Measurements from ENCODE around the gene EDC4.

Gene EDC4

DNA sequence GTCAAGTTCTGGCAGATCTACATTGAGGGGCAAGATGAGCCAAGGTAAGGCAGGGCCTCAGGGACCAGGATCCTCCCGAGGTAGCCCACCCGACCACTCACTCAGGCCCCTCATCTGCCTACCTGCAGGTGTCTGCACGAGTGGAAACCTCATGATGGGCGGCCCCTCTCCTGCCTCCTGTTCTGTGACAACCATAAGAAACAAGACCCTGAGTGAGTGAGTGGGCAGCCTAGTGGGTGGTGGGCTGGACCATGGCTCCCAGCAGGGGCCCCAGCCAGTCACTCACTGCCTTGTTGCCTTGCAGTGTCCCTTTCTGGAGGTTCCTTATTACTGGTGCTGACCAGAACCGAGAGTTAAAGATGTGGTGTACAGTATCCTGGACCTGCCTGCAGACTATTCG, 5.4 kb downstream of the EDC4 start:
- no peak for DNase-seq (ENCODE audit: low spot score)

DNA sequence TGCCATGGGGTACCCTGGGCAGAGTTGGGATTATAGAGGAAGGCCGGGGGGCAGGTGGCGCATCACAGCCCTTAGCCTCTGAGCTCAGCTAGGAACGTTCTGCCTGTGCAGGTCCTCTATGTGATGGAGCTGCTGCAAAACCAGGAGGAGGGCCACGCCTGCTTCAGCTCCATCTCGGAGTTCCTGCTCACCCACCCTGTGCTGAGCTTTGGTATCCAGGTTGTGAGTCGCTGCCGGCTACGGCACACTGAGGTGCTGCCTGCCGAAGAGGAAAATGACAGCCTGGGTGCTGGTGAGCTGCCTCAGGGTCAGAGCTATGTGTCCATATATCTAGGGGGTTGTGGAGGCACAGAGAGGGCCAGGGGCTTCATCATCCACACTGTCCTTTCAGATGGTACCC, 6.0 kb downstream of the EDC4 start:
- DNase-seq (ENCODE audit: low spot score): no peak

DNA sequence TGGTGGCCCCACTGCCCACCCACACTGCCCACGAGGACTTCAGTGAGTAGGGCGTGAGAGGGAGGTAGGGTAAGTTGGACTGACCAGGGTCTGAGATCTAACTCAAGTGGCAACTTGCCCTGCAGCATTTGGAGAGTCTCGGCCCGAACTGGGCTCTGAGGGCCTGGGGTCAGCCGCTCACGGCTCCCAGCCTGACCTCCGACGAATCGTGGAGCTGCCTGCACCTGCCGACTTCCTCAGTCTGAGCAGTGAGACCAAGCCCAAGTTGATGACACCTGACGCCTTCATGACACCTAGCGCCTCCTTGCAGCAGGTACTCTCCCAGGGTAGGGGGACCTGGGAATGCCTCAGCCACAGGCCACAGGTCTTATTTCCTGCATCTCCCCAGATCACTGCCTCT, 6.6 kb downstream of the EDC4 start:
- no peak for DNase-seq (ENCODE audit: low spot score)

DNA sequence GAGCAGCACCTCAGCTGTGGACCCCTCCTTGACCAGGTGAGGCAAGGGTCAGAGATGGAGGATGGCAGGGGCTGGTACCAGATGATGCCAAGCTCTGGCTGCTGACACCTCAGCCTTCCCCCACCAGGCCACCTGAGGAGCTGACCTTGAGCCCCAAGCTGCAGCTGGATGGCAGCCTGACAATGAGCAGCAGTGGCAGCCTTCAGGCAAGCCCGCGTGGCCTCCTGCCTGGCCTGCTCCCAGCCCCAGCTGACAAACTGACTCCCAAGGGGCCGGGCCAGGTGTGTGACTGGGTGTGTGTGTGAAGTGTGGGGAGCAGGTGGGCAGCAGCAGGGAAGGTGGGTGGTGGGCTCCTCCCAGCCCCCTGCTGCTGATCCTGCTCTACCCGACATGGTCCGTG, 7.1 kb downstream of the EDC4 start:
- no peak for DNase-seq (ENCODE audit: low spot score)

DNA sequence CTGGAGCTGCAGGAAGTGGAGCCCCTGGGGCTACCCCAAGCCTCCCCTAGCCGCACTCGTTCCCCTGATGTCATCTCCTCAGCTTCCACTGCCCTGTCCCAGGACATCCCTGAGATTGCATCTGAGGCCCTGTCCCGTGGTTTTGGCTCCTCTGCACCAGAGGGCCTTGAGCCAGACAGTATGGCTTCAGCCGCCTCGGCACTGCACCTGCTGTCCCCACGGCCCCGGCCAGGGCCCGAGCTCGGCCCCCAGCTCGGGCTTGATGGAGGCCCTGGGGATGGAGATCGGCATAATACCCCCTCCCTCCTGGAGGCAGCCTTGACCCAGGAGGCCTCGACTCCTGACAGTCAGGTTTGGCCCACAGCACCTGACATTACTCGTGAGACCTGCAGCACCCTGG, 7.7 kb downstream of the EDC4 start:
- DNase-seq (ENCODE audit: low spot score): no peak

DNA sequence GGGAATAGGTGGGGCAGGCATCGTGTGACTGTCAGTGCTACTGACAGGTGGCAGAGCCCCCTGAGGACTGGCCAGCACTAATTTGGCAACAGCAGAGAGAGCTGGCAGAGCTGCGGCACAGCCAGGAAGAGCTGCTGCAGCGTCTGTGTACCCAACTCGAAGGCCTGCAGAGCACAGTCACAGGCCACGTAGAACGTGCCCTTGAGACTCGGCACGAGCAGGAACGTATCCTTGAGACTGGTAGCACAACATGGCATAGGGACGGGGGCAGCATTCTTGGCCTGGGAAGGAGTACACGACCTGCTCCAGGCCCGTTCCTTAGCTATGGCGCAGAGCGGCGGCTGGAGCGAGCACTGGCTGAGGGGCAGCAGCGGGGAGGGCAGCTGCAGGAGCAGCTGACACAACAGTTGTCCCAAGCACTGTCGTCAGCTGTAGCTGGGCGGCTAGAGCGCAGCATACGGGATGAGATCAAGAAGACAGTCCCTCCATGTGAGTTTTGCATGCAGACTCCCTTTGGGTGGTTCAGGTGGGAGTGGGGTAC, 8.8 kb downstream of the EDC4 start:
- DNase-seq (ENCODE audit: low spot score): no peak

DNA sequence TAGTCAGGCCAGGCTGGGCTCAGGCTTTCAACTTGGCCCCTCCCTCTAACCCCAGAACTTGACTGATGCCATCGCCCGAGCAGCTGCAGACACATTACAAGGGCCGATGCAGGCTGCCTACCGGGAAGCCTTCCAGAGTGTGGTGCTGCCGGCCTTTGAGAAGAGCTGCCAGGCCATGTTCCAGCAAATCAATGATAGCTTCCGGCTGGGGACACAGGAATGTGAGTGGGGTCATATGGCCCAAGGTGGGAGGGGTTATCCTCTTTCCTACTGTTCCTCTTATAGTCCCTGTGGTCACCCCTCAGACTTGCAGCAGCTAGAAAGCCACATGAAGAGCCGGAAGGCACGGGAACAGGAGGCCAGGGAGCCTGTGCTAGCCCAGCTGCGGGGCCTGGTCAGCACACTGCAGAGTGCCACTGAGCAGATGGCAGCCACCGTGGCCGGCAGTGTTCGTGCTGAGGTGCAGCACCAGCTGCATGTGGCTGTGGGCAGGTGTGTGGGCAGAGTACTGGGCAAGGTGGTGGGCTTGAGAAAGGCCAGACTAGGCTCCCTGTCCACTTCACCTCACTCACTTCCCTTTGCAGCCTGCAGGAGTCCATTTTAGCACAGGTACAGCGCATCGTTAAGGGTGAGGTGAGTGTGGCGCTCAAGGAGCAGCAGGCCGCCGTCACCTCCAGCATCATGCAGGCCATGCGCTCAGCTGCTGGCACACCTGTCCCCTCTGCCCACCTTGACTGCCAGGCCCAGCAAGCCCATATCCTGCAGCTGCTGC, 9.7 kb downstream of the EDC4 start:
- no peak for DNase-seq (ENCODE audit: low spot score)

DNA sequence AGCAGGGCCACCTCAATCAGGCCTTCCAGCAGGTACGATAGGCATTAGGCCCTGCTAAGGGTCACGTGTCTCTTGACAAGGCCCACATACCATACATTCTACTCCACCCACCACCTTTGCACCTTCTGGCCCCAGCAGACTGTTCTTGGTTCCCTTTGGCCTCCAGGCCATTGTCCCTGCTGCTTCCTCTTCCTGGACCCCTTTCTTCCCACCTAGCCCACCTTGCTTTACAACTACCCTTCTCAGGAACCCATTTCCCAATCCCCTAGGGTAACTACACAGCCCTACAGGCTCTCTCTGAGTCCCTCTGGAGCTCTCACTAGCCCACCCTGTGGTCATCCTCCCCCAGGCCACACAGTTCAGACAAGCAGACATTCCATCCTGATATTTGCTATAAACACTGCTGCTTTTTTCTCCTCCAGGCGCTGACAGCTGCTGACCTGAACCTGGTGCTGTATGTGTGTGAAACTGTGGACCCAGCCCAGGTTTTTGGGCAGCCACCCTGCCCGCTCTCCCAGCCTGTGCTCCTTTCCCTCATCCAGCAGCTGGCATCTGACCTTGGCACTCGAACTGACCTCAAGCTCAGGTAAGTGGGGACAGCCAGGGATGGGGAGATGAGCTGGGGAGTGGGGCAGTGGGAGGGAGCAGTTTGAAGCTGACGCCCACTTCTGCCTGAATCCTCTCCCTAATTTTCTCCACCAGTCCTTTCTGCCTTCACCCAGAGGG, 10.5 kb downstream of the EDC4 start:
- no peak for DNase-seq (ENCODE audit: low spot score)

DNA sequence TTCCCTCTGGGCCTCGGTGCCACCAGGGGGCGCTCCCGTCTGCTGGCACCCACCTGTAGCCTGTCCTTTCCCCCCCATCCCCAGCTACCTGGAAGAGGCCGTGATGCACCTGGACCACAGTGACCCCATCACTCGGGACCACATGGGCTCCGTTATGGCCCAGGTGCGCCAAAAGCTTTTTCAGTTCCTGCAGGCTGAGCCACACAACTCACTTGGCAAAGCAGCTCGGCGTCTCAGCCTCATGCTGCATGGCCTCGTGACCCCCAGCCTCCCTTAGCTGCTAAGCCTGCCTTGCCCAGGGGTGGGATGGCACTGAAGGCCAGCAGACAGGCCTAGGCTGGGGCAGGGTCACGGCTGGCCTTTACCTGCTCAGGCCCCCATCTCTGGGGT, 11.0 kb downstream of the EDC4 start:
- peak; percentile 85 for DNase-seq (ENCODE audit: low spot score)

DNA sequence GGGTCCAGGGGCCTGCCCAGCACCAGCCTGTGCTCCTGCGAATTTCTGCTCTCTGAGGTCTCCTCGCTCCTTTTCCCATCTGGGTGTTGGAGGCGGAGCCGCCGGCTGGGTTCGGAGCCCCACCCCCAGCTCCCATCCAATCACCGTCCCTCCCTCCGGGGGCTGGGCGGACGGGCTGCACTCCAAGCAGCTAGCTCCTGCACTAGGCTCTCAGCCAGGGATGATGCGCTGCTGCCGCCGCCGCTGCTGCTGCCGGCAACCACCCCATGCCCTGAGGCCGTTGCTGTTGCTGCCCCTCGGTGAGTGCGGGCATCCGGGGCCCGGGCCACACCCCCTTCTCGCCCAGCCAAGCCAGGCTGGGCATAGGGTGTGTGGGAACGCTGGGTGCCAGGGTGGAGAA, 11.8 kb downstream of the EDC4 start, which contains the start of gene NRN1L:
Gene NRN1L (plus strand): TSS at position 202 of the 400 bp plus-strand sequence. CDS start 19 bp downstream, at position 221.
- DNase-seq (ENCODE audit: low spot score): no peak

- no peak for DNase-seq (ENCODE audit: low spot score)
These were observed 12.7 kb downstream of the EDC4 start for GRCh38 chr16:67885545-67885944.

GRCh38 chr16:67885976-67886375, 13.1 kb downstream of the EDC4 start:
- DNase-seq (ENCODE audit: low spot score): no peak

DNA sequence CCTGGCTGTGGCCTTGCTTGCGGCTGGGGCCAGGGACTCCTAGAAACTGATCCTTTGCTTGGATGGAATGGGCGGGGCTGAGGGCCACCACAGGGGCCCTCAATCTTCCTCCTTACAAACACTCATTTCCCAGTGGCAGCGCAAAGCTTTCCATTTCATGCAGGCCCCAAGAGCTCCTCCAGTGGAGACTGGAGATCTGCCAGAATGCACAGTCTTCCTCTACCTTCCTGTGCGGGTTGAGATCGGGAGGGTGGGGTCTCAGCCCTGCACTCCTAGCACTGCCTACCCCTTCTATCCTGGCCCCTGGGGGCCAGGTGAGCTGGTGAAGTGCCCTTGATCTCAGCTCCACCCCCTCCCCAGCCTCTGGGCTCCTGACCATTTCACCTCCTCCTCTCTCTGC, 13.5 kb downstream of the EDC4 start:
- no peak for DNase-seq (ENCODE audit: low spot score)

GRCh38 chr16:67888331-67888730, 15.5 kb downstream of the EDC4 start:
- no peak for DNase-seq (ENCODE audit: low spot score)

GRCh38 chr16:67892375-67892774, 19.5 kb downstream of the EDC4 start:
- no peak for DNase-seq (ENCODE audit: low spot score)

- DNase-seq (ENCODE audit: low spot score): peak; percentile 100
These were observed 20.3 kb downstream of the EDC4 start, which contains the start of gene PSKH1 for GRCh38 chr16:67892899-67893742. Gene PSKH1 (plus strand): TSS chr16:67893254. CDS start chr16:67908750, 15,496 bp downstream.

DNA sequence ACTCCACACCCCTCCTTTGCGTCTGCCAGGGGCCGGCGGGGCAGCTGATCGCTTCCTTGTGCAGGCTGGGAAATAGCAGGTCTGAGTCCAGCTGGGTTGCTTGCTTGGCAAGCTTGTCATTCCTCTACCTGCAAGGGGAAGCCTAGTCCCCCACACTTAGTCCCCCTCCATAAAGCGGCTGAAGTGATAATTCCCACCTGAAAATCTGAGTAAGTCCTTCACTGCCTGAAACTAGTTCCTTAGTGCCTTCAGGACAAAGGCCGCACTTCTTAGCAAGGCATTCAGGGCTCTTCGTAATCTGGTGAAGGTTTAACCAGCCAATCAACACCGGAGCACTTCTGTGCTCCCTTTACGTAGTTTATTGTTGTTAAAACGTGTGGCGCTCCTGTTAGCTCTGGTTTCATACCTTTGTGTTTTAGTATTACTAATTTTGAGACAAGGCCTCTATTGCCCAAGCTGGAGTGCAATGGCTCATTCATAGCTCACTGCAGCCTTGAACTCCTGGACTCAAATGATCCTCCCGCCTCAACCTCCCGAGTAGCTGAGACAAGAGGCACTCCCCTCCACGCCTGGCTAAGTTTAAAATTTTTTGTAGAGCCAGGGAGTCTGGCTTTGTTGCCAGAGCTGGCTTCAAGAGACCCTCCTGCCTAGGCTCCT, 21.0 kb downstream of the EDC4 start:
- peak; percentile 22 for DNase-seq (ENCODE audit: low spot score)

- no peak for DNase-seq (ENCODE audit: low spot score)
These were observed 24.4 kb downstream of the EDC4 start for GRCh38 chr16:67897231-67897630.

- DNase-seq (ENCODE audit: low spot score): no peak
These were observed 28.9 kb downstream of the EDC4 start for GRCh38 chr16:67901734-67902133.

DNA sequence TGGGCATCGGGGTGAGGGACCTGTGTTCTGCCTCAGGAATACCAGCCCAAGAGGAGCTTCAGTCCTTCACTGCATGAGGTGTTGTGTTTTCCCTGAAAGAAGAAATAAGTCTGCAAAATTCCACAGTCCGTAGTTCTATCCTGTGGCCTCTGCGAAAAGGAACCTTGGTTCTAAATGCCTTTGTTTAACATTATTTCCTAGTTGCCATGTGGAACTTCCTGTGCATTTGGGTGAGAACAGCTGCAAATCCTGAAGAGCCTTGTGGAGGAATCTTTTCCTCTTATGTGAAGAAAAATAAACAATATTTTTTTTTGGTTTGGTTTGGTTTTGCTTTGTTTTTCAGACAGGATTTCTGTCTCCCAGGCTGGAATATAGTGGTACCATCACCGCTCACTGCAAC, 30.0 kb downstream of the EDC4 start:
- DNase-seq (ENCODE audit: low spot score): no peak

DNA sequence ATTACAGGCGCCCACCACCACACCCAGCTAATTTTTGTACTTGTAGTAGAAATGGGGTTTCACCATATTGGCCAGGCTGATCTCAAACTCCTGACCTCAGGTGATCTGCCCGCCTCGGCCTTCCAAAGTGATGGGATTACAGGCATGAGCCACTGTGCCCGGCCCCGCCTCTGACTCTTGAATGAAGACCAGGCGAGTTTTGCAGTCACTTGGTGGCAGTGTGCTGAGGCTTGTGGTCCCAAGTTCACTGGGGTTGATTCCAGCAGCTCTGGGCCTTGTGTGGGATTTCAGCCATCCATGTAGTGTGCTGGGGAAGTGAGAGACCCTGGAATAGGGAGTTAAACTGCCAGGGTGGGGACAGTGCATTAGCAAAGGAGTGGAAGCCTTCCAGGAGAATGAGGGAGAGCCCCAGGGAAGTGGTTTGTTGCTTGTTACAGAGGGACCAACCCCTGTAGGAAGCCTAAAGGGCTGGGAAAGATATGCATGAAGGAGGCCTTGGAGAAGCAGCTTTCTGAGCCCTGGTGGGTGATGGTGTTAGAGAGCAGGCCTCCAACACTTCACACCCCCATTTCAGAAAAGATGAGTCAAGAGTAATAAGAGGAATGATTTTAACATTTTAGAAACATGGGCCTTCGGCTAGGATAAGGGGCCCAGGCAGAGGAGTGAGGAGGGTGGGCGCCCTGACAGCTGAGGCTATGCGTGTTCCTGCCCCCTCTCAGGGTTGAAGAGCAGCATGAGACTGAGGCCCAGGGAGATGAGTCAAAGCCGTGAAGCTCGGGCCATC, 34.7 kb downstream of the EDC4 start:
- no peak for DNase-seq (ENCODE audit: low spot score)

Measured in germinal center (tissue), 1 donor.